Measurements from ENCODE around the gene PAH. TPM values are rescaled to one million over a fixed set of nuclear protein-coding genes. Genes with fewer than 3 reads are reported as not detected.

The PAH gene
- total RNA-seq, 2 experiments from 2014 or later, result not detected

DNA sequence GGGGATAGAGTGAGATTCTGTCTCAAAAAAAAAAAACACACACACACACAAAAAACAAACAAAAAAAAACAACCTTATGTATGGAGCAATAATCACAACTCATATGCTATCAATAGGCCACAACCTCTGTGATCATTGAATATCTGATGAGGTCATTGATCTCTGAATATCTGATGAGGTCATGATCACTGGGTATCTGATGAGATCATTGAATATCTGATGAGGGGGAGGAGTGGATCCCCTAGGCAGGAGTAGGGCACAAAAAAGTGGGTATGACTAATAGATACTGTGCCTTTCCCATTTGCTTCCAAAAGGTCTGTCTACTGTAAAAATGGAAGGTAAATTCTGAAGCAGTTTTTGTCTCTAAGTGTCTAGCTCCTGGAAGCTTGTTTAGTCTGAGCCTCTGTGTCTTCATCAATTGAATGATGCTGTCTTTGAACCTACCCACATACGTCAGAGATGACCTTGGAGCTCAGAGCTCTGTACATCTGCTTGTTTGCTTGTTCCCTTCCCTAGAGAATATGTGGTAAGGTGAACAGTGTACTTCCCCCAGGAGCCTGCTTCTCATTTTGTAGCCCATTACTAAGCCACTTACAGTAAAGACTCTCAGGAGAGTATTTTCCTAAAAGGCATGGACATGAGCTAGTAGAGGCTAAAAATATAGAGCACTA is 13.6 kb downstream of the PAH start:
- H3K27me3 Mint-ChIP-seq, result no peaks in the 10 kb centered on the region
- H3K27ac Mint-ChIP-seq, result no peak overlapping the region
- ChIA-PET CTCF (no interaction called here), POLR2A (no interaction called here)
- no peaks in the 10 kb centered on the region for H3K36me3 Mint-ChIP-seq (ENCODE audit: low read depth)
- H3K4me3 Mint-ChIP-seq, result no peak overlapping the region
- DNase-seq, result no peak
- no peaks in the 10 kb centered on the region for H3K4me1 Mint-ChIP-seq
- H3K9me3 Mint-ChIP-seq, result no peaks in the 10 kb centered on the region

DNA sequence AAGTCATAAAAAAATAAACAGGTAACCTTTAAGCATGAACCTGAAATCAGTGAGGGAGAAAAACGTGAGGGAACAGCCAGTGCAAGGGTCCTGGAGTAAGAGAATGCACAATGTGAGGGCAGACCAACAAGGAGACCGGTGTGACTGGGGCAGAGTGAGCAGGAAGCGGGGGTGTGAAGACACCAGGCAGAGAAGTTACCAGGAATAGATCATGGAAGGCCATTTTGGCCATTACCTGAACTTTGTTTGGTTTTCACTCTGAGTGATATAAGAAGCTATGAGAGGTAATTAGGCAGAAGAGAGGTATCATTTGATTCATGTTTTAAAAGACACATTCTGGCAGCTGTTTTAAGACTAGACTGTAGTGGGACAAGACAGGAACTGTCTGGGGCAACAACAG is 15.0 kb downstream of the PAH start:
- H3K4me1 Mint-ChIP-seq, result no peaks in the 10 kb centered on the region
- no peaks in the 10 kb centered on the region for H3K27me3 Mint-ChIP-seq
- ChIA-PET CTCF (no interaction called here), POLR2A (no interaction called here)
- H3K36me3 Mint-ChIP-seq (ENCODE audit: low read depth), result no peaks in the 10 kb centered on the region
- no peak overlapping the region for H3K4me3 Mint-ChIP-seq
- no peak overlapping the region for H3K27ac Mint-ChIP-seq
- no peaks in the 10 kb centered on the region for H3K9me3 Mint-ChIP-seq
- no peak for DNase-seq

DNA sequence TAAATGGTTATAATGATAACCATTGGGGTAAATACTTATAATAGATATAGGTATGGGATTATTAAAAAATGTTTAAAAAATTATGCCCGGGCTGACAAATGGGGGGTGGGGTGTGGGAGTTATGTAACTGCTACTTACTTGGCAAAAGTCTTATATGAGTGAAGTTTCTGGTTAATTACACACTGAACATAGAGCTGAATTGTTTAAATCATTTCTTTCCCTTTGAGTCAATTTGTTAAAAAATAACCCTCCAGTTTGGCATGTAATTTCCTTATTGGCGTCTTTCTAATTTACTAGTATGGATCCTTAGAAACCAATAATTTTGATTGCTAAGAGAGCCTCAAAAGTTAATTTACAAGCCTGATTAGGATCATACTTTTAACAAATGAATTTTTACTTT is 16.7 kb downstream of the PAH start:
- ChIA-PET POLR2A (no interaction called here), CTCF (no interaction called here)
- no peak overlapping the region for H3K4me3 Mint-ChIP-seq
- no peaks in the 10 kb centered on the region for H3K9me3 Mint-ChIP-seq
- no peaks in the 10 kb centered on the region for H3K4me1 Mint-ChIP-seq
- H3K27ac Mint-ChIP-seq, result no peak overlapping the region
- H3K27me3 Mint-ChIP-seq, result peaks cover 2% of the 10 kb centered on the region
- no peaks in the 10 kb centered on the region for H3K36me3 Mint-ChIP-seq (ENCODE audit: low read depth)
- no peak for DNase-seq

DNA sequence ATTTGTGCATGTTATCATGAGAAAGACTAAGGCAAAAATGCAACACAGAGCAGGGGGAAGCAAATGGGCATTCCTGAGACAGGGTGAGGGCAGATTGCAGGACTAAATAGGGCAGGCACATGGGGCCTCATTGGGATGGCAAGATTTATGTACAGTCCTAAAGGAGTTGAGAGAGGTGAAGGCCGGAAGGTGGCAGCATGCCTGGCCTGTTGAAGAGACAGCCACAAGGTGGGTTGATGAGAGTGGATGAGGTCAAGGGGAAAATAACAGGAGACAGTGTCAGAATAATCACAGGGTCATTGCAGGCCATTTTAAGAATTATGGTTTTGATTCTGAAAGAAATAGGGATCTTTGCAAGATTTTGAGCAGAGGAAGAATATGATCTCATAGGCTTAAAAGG is 21.0 kb downstream of the PAH start:
- no peak for DNase-seq
- Mint-ChIP-seq H3K27me3 (peaks cover 2% of the 10 kb centered on the region), H3K4me1 (no peaks in the 10 kb centered on the region), H3K36me3 (ENCODE audit: low read depth) (no peaks in the 10 kb centered on the region), H3K4me3 (no peak overlapping the region), H3K9me3 (no peaks in the 10 kb centered on the region), H3K27ac (no peak overlapping the region)
- CTCF ChIA-PET, result no interaction called here
- POLR2A ChIA-PET, result no interaction called here

DNA sequence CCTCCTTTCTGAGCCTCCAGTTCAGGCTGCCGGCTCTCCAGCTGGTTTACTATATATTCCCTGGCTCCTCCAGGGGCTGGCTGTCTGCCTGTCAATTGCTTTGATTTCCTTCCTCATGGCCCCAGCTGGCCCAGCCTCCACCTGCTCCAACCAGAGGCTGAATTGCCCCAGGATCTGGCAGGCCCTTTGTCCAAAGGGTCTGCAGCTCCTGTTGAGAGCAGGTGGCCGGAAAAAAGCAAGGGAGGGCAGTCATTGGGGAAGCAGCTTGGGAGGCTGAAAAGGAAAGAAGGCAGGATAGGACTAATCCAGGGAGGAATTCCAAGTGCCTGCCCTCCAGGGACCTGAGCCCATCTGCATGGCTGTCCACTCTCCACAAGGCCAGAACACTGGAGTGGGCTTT is 25.3 kb downstream of the PAH start:
- H3K36me3 Mint-ChIP-seq (ENCODE audit: low read depth), result no peaks in the 10 kb centered on the region
- peaks cover 2% of the 10 kb centered on the region for H3K27me3 Mint-ChIP-seq
- no peak for DNase-seq
- H3K27ac Mint-ChIP-seq, result no peak overlapping the region
- H3K9me3 Mint-ChIP-seq, result no peaks in the 10 kb centered on the region
- CTCF ChIA-PET, result interaction anchor here (1.3 kb wide), 1 partner anchor 8 kb away, joined by 4 read pairs; no protein-coding TSS in a partner anchor
- no peak overlapping the region for H3K4me3 Mint-ChIP-seq
- H3K4me1 Mint-ChIP-seq, result no peaks in the 10 kb centered on the region
- POLR2A ChIA-PET, result no interaction called here

DNA sequence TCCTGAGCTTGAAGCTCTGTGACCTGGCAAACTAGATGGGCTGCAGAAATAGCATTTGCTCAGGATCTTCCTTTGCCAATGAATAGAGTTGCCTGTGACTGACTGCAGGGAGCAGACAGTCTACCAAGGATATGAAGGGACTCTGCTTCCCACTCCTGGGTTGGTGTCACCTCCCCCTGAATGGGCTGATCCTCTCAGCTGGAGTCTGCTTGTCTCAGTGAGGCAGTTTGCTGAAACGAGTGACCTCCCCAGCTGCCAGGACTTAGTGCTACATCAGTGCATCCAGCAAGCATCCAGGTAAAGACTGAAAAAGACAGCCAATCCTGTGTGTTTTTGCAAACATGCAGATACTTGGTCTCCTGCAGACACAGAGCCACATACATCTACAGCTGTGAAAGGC is 28.5 kb downstream of the PAH start:
- Mint-ChIP-seq H3K9me3 (no peaks in the 10 kb centered on the region), H3K4me3 (no peak overlapping the region), H3K27ac (no peak overlapping the region), H3K27me3 (no peaks in the 10 kb centered on the region), H3K4me1 (no peaks in the 10 kb centered on the region), H3K36me3 (ENCODE audit: low read depth) (no peaks in the 10 kb centered on the region)
- POLR2A ChIA-PET, result no interaction called here
- CTCF ChIA-PET, result no interaction called here
- no peak for DNase-seq

DNA sequence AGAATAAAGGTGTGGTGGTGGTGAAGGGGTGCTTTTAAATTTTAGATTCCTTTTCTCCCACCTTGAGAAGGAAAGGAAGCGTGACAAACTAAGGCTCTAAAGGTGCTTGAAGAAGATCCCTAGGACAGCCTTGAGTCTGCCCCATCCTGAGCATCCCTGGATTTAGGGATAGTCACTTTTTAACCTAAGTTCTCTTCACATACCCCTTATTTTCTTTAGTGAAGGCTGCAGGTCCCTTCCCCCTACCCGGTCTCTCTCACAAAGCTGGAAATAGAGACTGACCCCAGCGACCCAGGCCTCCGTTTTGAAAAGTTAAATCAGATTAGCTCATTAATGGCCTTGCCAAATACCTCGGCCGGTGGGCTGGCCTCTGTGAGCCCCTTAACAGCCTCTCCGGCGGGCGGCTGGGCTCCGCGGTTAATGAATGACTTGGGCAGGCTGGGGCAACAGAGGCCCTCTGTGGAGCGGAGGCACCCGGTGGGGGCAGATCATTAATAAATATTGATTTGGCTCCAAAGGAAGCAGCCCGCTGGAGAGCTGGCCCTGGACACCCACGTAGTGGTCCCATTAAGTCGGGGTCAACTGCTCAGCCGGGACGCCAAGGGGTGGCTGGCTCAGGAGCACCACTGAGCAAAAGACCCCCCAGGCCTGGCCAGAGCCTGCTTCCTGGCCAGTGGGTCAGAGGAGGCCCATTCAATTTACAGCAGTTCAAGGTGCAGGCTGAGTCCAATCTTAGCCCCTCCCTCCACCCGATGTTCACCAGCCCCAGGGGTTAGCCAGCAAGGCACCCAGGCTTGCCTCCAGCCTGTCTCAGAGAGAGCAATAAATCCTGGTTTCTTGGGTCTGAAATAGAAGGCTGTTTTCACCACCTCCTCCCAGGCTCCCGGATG is 31.8 kb downstream of the PAH start:
- no peaks in the 10 kb centered on the region for H3K27me3 Mint-ChIP-seq
- no peak for DNase-seq
- H3K4me3 Mint-ChIP-seq, result no peak overlapping the region
- no peak overlapping the region for H3K27ac Mint-ChIP-seq
- H3K4me1 Mint-ChIP-seq, result no peaks in the 10 kb centered on the region
- CTCF ChIA-PET, result no interaction called here
- no peaks in the 10 kb centered on the region for H3K36me3 Mint-ChIP-seq (ENCODE audit: low read depth)
- POLR2A ChIA-PET, result no interaction called here
- H3K9me3 Mint-ChIP-seq, result no peaks in the 10 kb centered on the region

DNA sequence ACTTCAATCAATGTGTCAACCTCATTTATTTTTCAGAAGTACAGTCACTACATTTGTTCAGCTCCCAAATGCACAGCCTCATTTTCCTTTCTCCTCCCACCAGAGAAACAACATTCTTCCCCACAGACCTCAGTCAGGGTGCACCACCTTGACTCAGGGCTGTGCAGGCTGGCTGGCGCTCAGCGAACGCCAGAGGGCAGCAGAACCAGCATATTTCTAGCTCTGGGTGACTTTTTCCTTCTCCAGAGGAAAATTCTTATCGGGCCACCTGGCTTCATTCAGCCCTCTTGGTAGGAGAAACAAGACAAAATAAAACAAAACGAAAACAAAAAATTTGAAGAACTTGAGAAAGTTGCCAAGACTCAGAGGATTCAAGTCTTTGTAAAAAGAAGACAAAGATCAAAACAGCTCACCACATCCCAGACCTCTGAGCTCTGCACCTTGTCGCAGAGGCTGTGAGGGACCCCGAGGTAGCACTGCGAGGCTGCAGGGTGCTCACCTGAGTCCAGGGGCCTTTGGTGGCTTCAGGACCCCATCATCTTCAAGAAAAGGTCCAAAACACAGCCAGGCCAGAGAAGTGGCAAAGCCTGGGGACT is 33.7 kb downstream of the PAH start:
- Mint-ChIP-seq H3K4me1 (no peaks in the 10 kb centered on the region), H3K36me3 (ENCODE audit: low read depth) (no peaks in the 10 kb centered on the region), H3K9me3 (no peaks in the 10 kb centered on the region), H3K4me3 (no peak overlapping the region), H3K27me3 (no peaks in the 10 kb centered on the region), H3K27ac (no peak overlapping the region)
- ChIA-PET CTCF (interaction anchor here (0.8 to 2.1 kb wide), 14 partner anchors 9 to 749 kb away, joined by 3 to 17 read pairs (median 4); no protein-coding TSS in a partner anchor), POLR2A (no interaction called here)
- peak; percentile 35 for DNase-seq

GRCh38 chr12:102880783-102881182 is 36.3 kb downstream of the PAH start:
- Mint-ChIP-seq H3K4me1 (no peaks in the 10 kb centered on the region), H3K4me3 (no peak overlapping the region), H3K27ac (no peak overlapping the region), H3K36me3 (ENCODE audit: low read depth) (no peaks in the 10 kb centered on the region), H3K27me3 (no peaks in the 10 kb centered on the region), H3K9me3 (no peaks in the 10 kb centered on the region)
- CTCF ChIA-PET, result no interaction called here
- POLR2A ChIA-PET, result no interaction called here
- DNase-seq, result no peak

DNA sequence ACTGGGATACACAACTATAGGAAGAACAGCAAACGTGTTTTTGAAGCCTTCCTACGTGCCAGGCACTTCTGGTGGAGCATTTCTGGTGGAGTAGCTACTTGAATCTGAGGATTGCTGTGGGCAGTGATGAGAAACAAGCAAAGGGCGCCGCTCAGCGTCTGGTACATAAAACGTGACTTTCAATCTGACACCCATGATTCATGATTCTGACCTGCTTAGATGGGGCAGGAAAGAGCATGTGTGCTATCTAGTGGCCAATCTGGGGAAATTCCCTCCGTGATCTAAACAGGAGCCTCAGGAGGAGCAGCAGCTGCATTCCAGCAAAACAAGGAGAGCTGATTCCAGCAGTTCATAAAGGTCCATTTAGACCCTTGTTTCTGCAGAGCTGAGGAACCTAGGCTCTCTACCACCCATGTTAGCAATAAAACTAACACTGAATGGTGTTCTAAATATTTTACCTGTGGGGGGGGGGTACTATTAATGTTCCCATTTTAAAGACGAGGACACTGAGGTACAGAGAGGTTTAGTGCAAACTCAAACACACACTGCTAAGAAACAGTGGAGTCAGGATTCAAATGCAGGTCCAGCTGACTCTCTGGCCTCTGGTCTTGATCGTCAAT is 37.8 kb downstream of the PAH start:
- Mint-ChIP-seq H3K4me1 (no peaks in the 10 kb centered on the region), H3K27me3 (no peaks in the 10 kb centered on the region), H3K9me3 (no peaks in the 10 kb centered on the region), H3K27ac (no peak overlapping the region), H3K36me3 (ENCODE audit: low read depth) (no peaks in the 10 kb centered on the region), H3K4me3 (no peak overlapping the region)
- CTCF ChIA-PET, result interaction anchor here (1.0 kb wide), 1 partner anchor 961 kb away, joined by 3 read pairs; no protein-coding TSS in a partner anchor
- DNase-seq, result peak; percentile 26
- POLR2A ChIA-PET, result no interaction called here

DNA sequence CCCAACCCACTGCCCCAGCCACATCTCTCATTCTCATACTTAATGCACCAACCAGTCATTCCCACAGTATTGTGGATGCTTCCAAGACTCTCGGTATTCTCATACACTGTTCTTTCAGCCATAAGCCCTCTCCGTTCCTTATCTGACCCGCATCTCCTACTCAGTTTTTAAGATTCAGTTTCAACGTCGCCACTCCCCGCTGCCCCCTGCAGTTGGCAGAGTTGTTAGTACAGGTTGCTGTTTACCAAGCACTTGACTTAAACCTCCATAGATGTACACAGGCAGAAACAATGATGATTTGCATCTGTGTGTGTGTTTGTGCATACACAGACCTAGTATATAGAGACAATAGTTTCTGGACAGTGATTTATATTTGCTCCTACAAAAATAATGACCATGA is 40.2 kb downstream of the PAH start:
- POLR2A ChIA-PET, result no interaction called here
- Mint-ChIP-seq H3K4me3 (no peak overlapping the region), H3K36me3 (ENCODE audit: low read depth) (no peaks in the 10 kb centered on the region), H3K27me3 (no peaks in the 10 kb centered on the region), H3K4me1 (no peaks in the 10 kb centered on the region), H3K27ac (no peak overlapping the region), H3K9me3 (no peaks in the 10 kb centered on the region)
- CTCF ChIA-PET, result no interaction called here
- no peak for DNase-seq

DNA sequence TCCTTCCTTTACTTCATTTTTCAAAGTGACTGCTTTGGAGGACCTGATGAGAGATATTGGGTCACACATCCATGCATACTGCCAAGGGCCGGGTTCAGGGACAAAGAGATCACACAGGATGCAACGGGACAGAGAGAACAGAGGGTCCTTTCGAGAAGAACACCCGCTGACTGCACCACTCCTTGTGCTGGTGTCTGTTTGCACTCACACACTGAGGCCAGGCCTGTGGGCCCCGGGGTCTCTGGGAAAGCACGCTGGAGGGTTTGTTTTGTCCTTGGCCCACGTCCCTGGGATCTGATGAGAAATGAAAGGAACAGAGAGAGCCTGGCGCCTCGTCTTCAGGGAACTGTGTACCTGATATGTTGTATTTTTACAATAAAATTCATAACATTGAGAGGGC is 42.2 kb downstream of the PAH start:
- H3K9me3 Mint-ChIP-seq, result no peaks in the 10 kb centered on the region
- no peak overlapping the region for H3K27ac Mint-ChIP-seq
- CTCF ChIA-PET, result no interaction called here
- H3K4me1 Mint-ChIP-seq, result no peaks in the 10 kb centered on the region
- no peak overlapping the region for H3K4me3 Mint-ChIP-seq
- H3K36me3 Mint-ChIP-seq (ENCODE audit: low read depth), result no peaks in the 10 kb centered on the region
- POLR2A ChIA-PET, result no interaction called here
- no peaks in the 10 kb centered on the region for H3K27me3 Mint-ChIP-seq
- no peak for DNase-seq

- Mint-ChIP-seq H3K36me3 (ENCODE audit: low read depth) (no peaks in the 10 kb centered on the region), H3K27ac (no peak overlapping the region), H3K27me3 (no peaks in the 10 kb centered on the region), H3K9me3 (no peaks in the 10 kb centered on the region), H3K4me3 (no peak overlapping the region), H3K4me1 (no peaks in the 10 kb centered on the region)
- DNase-seq, result no peak
- ChIA-PET POLR2A (no interaction called here), CTCF (no interaction called here)
These were observed 44.0 kb downstream of the PAH start for GRCh38 chr12:102873077-102873476.
